B cell (primary cell): ENCODE measurements around the gene AVPI1. TPM values are rescaled to one million over a fixed set of nuclear protein-coding genes. Genes with fewer than 3 reads are reported as not detected.

Source experiments
- ATAC-seq: fragments of 200-7000 bp; cut with Tn5 transposase; one replicate; pipeline ENCODE4 v1.10.0; 2021; ENCODE audit warnings: low read depth, mild to moderate bottlenecking, moderate number of reproducible peaks, moderate library complexity
- CTCF ChIA-PET: fragments of 350-600 bp; sonication (Branson Sonifier 250); formaldehyde crosslinking; loops from one replicate; lab custom pipeline; 2021; ENCODE audit warnings: antibody characterized with exemption, inconsistent platforms; lab: Charles Lee
- POLR2A ChIA-PET: fragments of 350-600 bp; sonication (Branson Sonifier 250); formaldehyde crosslinking; loops from one replicate; lab custom pipeline; 2021; ENCODE audit warnings: antibody characterized with exemption; lab: Charles Lee
- DNase-seq: peaks from one replicate; pipeline ENCODE4 v3.0.0; 2013
- H2AFZ ChIP-seq: 2 replicates; pipeline ENCODE4 v1.6.1; 2012; ENCODE audit warnings: mild to moderate bottlenecking, low read depth, low read length; ENCODE audit not compliant: insufficient read depth, poor library complexity, severe bottlenecking
- H3K27ac ChIP-seq, 2 donors: 1 replicate in 1 of 2; 2 replicates in 1 of 2; pipeline ENCODE4 v1.5.1; 2012 to 2013; ENCODE audit warnings: low read length in 2 of 2, mild to moderate bottlenecking in 2 of 2, moderate library complexity in 1 of 2
- H3K27me3 ChIP-seq, 4 experiments: fragments of 200-600 bp in 1 of 4; sonication (generic) in 1 of 4; replicated peaks in 1 of 4; 1 replicate in 2 of 4; 2 replicates in 2 of 4; pipeline versions ENCODE4 v1.6.1 to v1.7.0; 2013 to 2016; ENCODE audit warnings: low read length in 3 of 4, mild to moderate bottlenecking in 2 of 4, mixed read lengths in 1 of 4, moderate library complexity in 1 of 4; ENCODE audit not compliant: insufficient read depth in 4 of 4, control insufficient read depth in 3 of 4; ENCODE audit errors: control extremely low read depth in 1 of 4
- H3K36me3 ChIP-seq, 2 experiments: replicated peaks in 1 of 2; 1 replicate in 1 of 2; 2 replicates in 1 of 2; pipeline versions ENCODE4 v1.6.1 to v1.7.1; 2013; ENCODE audit warnings: low read length in 1 of 2; ENCODE audit not compliant: insufficient read depth in 2 of 2, control insufficient read depth in 1 of 2; ENCODE audit errors: control extremely low read depth in 1 of 2, extremely low read depth in 1 of 2
- H3K4me1 ChIP-seq, 2 donors: fragments of 200-600 bp in 1 of 2; sonication (generic) in 1 of 2; 1 replicate in 1 of 2; 2 replicates in 1 of 2; pipeline versions ENCODE4 v1.5.1 to v1.6.1; 2013 to 2017; ENCODE audit warnings: low read length in 2 of 2; ENCODE audit not compliant: control insufficient read depth in 2 of 2, insufficient read depth in 2 of 2
- H3K4me2 ChIP-seq: replicated peaks from 2 replicates; pipeline ENCODE3; 2012; ENCODE audit warnings: mild to moderate bottlenecking, low read depth, low read length; ENCODE audit not compliant: poor library complexity, severe bottlenecking
- H3K4me3 ChIP-seq, 5 experiments: fragments of 200-600 bp in 1 of 5; sonication (generic) in 1 of 5; 1 replicate in 3 of 5; 2 replicates in 2 of 5; pipeline versions ENCODE4 v1.5.1 to v1.7.0; 2011 to 2016; ENCODE audit warnings: low read length in 4 of 5, mild to moderate bottlenecking in 4 of 5, low read depth in 2 of 5, control low read depth in 1 of 5, moderate library complexity in 1 of 5; ENCODE audit not compliant: insufficient read depth in 1 of 5; ENCODE audit errors: control extremely low read depth in 1 of 5, extremely low read depth in 1 of 5
- H3K79me2 ChIP-seq: fragments of 200-600 bp; sonication (generic); one replicate; pipeline ENCODE4 v1.6.0; 2016; ENCODE audit warnings: low read length; ENCODE audit not compliant: control insufficient read depth, insufficient read depth
- H3K9ac ChIP-seq: fragments of 200-600 bp; sonication (generic); 2 replicates; pipeline ENCODE4 v1.6.1; 2017; ENCODE audit warnings: mild to moderate bottlenecking, low read length, moderate library complexity
- H3K9me3 ChIP-seq, 3 donors: one replicate each; pipeline versions ENCODE4 v1.6.1 to v1.7.1; 2013; ENCODE audit warnings: low read length in 2 of 3; ENCODE audit not compliant: control insufficient read depth in 2 of 3, insufficient read depth in 1 of 3; ENCODE audit errors: control extremely low read depth in 1 of 3
- H4K20me1 ChIP-seq: 2 replicates; pipeline ENCODE4 v1.6.0; 2012; ENCODE audit warnings: mild to moderate bottlenecking, low read length; ENCODE audit not compliant: insufficient read depth, control insufficient read depth, poor library complexity, severe bottlenecking
- H3K27ac Mint-ChIP-seq: one replicate; pipeline ENCODE4 v1.8.0; 2021; ENCODE audit warnings: mixed read lengths
- H3K27me3 Mint-ChIP-seq: one replicate; pipeline ENCODE4 v1.8.0; 2021; ENCODE audit warnings: mixed read lengths
- H3K4me1 Mint-ChIP-seq: one replicate; pipeline ENCODE4 v1.8.0; 2021; ENCODE audit warnings: mixed read lengths
- H3K4me3 Mint-ChIP-seq: one replicate; pipeline ENCODE4 v1.8.0; 2021; ENCODE audit warnings: mixed read lengths
- H3K9me3 Mint-ChIP-seq: one replicate; pipeline ENCODE4 v1.8.0; 2022; ENCODE audit warnings: mixed read lengths; ENCODE audit not compliant: insufficient read depth
- CTCF ChIP-seq: fragments of 200-600 bp; IDR thresholded peaks from one replicate; pipeline ENCODE4 v1.8.0; 2022; ENCODE audit warnings: antibody characterized with exemption, mild to moderate bottlenecking
- EZH2 ChIP-seq: IDR thresholded peaks from 2 replicates; pipeline ENCODE4 v1.6.1; 2012; ENCODE audit warnings: borderline replicate concordance, low read depth, mild to moderate bottlenecking, moderate library complexity, low read length; ENCODE audit not compliant: insufficient read depth, poor library complexity, severe bottlenecking
- WGBS: methylation state at CpG from one replicate; pipeline ENCODE4 v1.1.5; 2013; ENCODE audit warnings: missing lambda C conversion rate; ENCODE audit not compliant: insufficient coverage; 5-methylcytosine and 5-hydroxymethylcytosine counted together
- intact Hi-C: fragments of 100-400 bp; cut with micrococcal nuclease; formaldehyde crosslinking; loops from one replicate; pipeline ENCODE4 v1.10.0; 2022
- polyA plus RNA-seq: library from polyadenylated mRNA; depleted of rRNA; stranded (reverse); fragments of >200 nt; gene quantifications from 2 replicates; pipeline ENCODE4 v1.2.3, GENCODE V29; 2012
- total RNA-seq, 2 donors: library from RNA; stranded (reverse); fragments of 120-200 nt in 1 of 2; gene quantifications; 1 replicate in 1 of 2; 2 replicates in 1 of 2; pipeline versions ENCODE4 v1.2.3 to v1.2.4, GENCODE V29; 2013 to 2022

AVPI1 gene
- total and polyA plus RNA-seq, 2 donors (not counting 1 experiment from before 2014, with no cell fraction given) = 3.6 to 3.9 TPM

DNA sequence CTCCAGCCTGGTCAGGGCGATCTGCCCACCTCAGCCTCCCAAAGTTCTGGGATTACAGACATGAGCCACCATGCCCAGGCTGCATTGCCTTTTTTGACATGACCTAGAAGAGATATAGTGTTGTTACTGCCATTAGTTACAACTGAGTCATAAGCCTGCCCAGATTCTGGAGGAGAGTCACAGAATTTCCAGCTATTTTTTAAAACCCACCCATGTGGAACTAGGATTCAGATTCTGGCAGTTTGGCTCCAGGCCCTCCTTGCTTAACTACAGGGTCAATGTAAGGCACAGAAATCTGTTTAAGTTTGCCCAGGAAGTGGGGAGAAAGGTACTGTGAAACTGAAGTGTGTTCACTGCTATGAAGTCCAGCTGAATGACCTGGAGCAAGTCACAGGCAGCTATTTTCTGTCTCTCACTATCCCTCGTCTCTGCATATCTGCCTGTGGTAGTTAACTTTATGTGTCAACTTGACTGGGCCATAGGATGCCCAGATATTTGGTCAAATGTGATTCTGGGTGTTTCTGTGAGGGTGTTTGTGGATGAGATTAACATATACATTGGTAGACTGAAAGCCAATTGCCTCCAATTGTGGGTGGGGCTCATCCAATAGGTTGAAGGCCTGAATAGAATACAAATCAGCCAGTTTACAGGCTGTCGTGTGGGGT lies 18.1 kb upstream of the AVPI1 start:
- no peak overlapping the region for H3K4me2 ChIP-seq
- no peak overlapping the region for H3K4me3 ChIP-seq
- 79% methylated on average over 2 of the region's 3 CpGs for WGBS
- no peaks in the 10 kb centered on the region for H4K20me1 ChIP-seq
- Mint-ChIP-seq H3K4me3 (no peak overlapping the region), H3K27ac (no peak overlapping the region), H3K4me1 (no peaks in the 10 kb centered on the region), H3K9me3 (no peaks in the 10 kb centered on the region), H3K27me3 (peaks cover 28% of the 10 kb centered on the region)
- no peak for DNase-seq
- intact Hi-C loops = no loop called here
- no peaks in the 10 kb centered on the region for H3K4me1 ChIP-seq
- H3K9me3 ChIP-seq = no peaks in the 10 kb centered on the region
- no peak overlapping the region for H2AFZ ChIP-seq
- no peaks in the 10 kb centered on the region for H3K36me3 ChIP-seq
- no peak overlapping the region for H3K9ac ChIP-seq
- ATAC-seq = no peak
- POLR2A ChIA-PET = no interaction called here
- TF ChIP-seq EZH2 (no peak), CTCF (no peak)
- H3K79me2 ChIP-seq = no peaks in the 10 kb centered on the region
- H3K27ac ChIP-seq = no peak overlapping the region
- H3K27me3 ChIP-seq = peaks cover 0 to 28% (median 11%) of the 10 kb centered on the region in 4 experiments
- CTCF ChIA-PET = interaction anchor here (0.7 to 6.2 kb wide), 7 partner anchors 8 to 28 kb away, joined by 3 to 117 read pairs (median 3); partner anchors contain the start of genes MARVELD1 and ZFYVE27

DNA sequence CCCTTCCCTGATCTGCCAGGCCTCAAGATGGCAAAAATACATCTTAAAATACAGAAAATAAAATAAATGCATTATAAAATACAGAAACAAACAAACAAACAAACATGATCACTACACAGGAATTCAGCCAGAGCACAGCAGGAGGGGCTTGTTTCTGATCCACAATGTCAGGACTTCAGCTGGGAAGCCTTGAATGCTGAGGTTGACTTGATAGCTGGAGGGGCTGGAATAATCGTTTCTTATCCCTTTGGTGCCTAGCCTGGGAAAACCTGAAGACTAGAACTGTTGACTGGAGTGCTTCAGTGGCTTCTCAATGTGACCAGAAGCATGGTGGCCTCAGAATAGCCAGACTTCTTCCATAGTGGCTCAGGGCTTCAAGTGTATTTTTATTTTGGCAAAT lies 17.3 kb upstream of the AVPI1 start:
- H3K4me1 Mint-ChIP-seq = no peaks in the 10 kb centered on the region
- H3K4me2 ChIP-seq = no peak overlapping the region
- no peaks in the 10 kb centered on the region for H3K9me3 ChIP-seq
- H4K20me1 ChIP-seq = no peaks in the 10 kb centered on the region
- H3K79me2 ChIP-seq = no peaks in the 10 kb centered on the region
- H3K36me3 ChIP-seq = no peaks in the 10 kb centered on the region
- peaks cover 21% of the 10 kb centered on the region for H3K27me3 Mint-ChIP-seq
- intact Hi-C loops = no loop called here
- H3K27ac ChIP-seq = no peak overlapping the region
- no peak overlapping the region for H3K4me3 ChIP-seq
- ATAC-seq = no peak
- peaks cover 0 to 20% (median 6%) of the 10 kb centered on the region in 4 experiments for H3K27me3 ChIP-seq
- ChIA-PET POLR2A (no interaction called here), CTCF (interaction anchor here (0.7 to 6.2 kb wide), 9 partner anchors 9 to 252 kb away, joined by 3 to 117 read pairs (median 3); partner anchors contain the start of genes MARVELD1 and ZFYVE27)
- TF ChIP-seq CTCF = no peak
- no peak for TF ChIP-seq EZH2
- H3K4me3 Mint-ChIP-seq = no peak overlapping the region
- no peak for DNase-seq
- H2AFZ ChIP-seq = no peak overlapping the region
- H3K9me3 Mint-ChIP-seq = no peaks in the 10 kb centered on the region
- H3K4me1 ChIP-seq = no peaks in the 10 kb centered on the region
- WGBS = 50% methylated on average over 1 of the region's 1 CpG
- H3K27ac Mint-ChIP-seq = no peak overlapping the region
- H3K9ac ChIP-seq = no peak overlapping the region
